ENCODE data around the gene KIAA0753. TPM values are rescaled to one million over a fixed set of nuclear protein-coding genes. Genes with fewer than 3 reads are reported as not detected.

The KIAA0753 gene
- total and polyA plus RNA-seq, 7 experiments from 2014 or later: 2.6 to 18.4 (median 13.3) TPM

DNA sequence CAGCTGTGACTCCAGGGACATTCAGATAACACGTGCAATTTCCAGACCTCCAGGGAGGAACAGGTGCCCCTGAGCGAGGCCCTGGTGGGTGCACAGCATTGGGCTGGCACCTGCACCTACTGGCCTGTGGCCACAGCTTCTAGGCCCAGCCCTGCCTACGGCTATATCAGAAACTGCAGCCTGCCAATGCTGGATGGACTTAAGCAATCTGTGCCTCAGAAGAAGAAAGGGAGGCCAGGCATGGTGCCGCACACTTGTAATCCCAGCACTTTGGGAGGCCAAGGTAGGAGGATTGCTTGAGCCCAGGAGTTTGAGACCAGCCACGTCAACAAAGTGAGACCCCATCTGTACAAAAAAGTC is 96.5 kb downstream of the KIAA0753 start:
- H3K4me3 Mint-ChIP-seq: no peak overlapping the region
- ATAC-seq: no peak
- H3K27me3 Mint-ChIP-seq: no peaks in the 10 kb centered on the region
- H3K27me3 ChIP-seq (ENCODE audit: control insufficient read depth in 2 of 2, insufficient read depth in 2 of 2, low read length in 2 of 2): peaks cover 0 to 3% of the 10 kb centered on the region in 2 donors
- ChIA-PET POLR2A (no interaction called here), CTCF (no interaction called here)
- peaks cover 6 to 13% (median 9%) of the 10 kb centered on the region in 7 donors for H3K4me1 Mint-ChIP-seq
- peaks cover 0 to 10% of the 10 kb centered on the region in 2 donors for H3K4me1 ChIP-seq (ENCODE audit: control insufficient read depth in 2 of 2, insufficient read depth in 2 of 2, low read length in 2 of 2)
- intact Hi-C loops (cut with micrococcal nuclease): no loop called here
- no peak for DNase-seq
- no peak overlapping the region for H3K27ac ChIP-seq (ENCODE audit: low read depth, low read length)
- H3K9me3 Mint-ChIP-seq: peaks cover 0 to 4% (median 0%) of the 10 kb centered on the region in 11 donors
- peaks cover 0 to 3% (median 0%) of the 10 kb centered on the region in 5 donors for H3K36me3 Mint-ChIP-seq
- no peak overlapping the region for H3K27ac Mint-ChIP-seq
- no peak overlapping the region for H3K4me3 ChIP-seq (ENCODE audit: low read length)
- no peaks in the 10 kb centered on the region for H3K36me3 ChIP-seq (ENCODE audit: control insufficient read depth in 2 of 3, insufficient read depth in 3 of 3, low read length in 3 of 3)
- H3K9me3 ChIP-seq (ENCODE audit: control insufficient read depth in 2 of 3, low read length in 3 of 3): peaks cover 0 to 1% (median 0%) of the 10 kb centered on the region in 3 experiments

DNA sequence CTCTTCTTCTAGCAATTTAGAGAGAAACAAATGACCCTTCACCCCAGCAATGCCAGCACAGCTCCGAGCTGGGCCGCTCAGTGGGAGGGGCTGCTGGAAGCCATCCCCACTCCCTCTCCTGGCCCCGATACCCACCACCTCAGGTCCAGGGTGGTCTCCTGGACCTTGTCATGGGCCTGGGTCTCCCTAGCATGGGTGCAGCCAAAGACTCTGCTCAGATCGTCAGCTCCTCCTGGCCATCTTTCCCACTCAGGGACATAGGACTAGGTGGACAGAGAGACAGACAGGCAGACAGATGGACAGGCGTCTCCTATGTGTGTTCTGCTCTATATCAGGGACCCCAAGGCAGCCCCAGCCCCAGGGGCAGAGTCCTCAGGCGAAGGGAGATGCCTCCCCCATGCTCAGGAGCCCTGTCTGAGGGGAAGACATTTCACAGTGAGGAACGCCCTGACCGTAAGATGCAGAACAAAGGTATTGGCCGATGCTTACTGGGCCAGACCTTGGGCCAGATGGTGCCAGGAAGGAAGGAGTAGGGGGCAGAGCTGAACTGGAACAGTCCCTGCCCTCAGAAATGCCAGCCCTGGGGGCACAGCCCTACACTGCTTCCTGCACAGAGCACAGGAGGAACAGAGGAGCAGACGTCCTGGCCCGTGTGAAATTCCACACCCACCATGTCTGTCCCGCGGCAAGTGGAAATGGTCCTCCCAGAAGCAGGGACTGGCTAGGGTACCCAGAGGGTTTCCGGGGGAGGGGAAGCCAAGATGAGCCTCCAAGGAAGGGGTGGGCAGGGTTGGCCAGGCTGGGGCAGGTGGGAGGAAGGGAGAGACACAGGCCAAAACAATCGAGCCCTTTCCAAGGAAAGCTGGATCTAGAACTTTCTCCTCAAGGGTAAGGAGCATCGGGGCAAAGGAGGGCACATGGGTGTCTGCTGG is 97.2 kb downstream of the KIAA0753 start:
- ATAC-seq (no peak), DNase-seq (no peak)
- Histone ChIP-seq H3K4me3 (ENCODE audit: low read length) (no peak overlapping the region), H3K27ac (ENCODE audit: low read depth, low read length) (no peak overlapping the region), H3K4me1 (ENCODE audit: control insufficient read depth in 2 of 2, insufficient read depth in 2 of 2, low read length in 2 of 2) (peaks cover 0 to 5% of the 10 kb centered on the region in 2 donors), H3K36me3 (ENCODE audit: control insufficient read depth in 2 of 3, insufficient read depth in 3 of 3, low read length in 3 of 3) (no peaks in the 10 kb centered on the region), H3K27me3 (ENCODE audit: control insufficient read depth in 2 of 2, insufficient read depth in 2 of 2, low read length in 2 of 2) (peaks cover 0 to 3% of the 10 kb centered on the region in 2 donors), H3K9me3 (ENCODE audit: control insufficient read depth in 2 of 3, low read length in 3 of 3) (peaks cover 0 to 5% (median 0%) of the 10 kb centered on the region in 3 experiments)
- CTCF ChIA-PET: no interaction called here
- Mint-ChIP-seq H3K27me3 (no peaks in the 10 kb centered on the region), H3K4me1 (peaks cover 2 to 6% (median 3%) of the 10 kb centered on the region in 7 donors), H3K4me3 (no peak overlapping the region), H3K27ac (no peak overlapping the region), H3K9me3 (peaks cover 0 to 6% (median 0%) of the 10 kb centered on the region in 11 donors), H3K36me3 (peaks cover 0 to 3% (median 0%) of the 10 kb centered on the region in 5 donors)
- POLR2A ChIA-PET: no interaction called here
- intact Hi-C loops (cut with micrococcal nuclease): no loop called here

DNA sequence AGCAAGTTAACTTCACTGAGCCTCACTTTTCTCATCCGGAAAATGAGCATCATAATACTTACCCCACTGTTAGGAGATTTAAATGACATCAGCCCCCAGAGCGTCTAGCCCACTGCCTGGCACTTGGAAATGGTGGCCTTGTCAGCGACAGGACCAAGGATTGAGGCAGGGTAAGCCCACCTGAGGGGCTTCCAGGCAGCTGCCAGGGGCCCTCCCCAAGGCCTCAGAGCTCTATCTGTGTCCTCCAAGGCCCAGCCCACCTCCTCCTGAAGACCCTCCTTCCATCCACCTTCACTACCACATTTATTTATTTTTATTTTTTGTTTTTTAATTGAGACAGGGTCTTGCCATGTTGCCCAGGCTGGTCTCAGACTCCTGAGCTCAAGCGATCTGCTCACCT is 97.9 kb downstream of the KIAA0753 start:
- Histone ChIP-seq H3K4me1 (ENCODE audit: control insufficient read depth in 2 of 2, insufficient read depth in 2 of 2, low read length in 2 of 2) (no peaks in the 10 kb centered on the region), H3K9me3 (ENCODE audit: control insufficient read depth in 2 of 3, low read length in 3 of 3) (peaks cover 0 to 5% (median 0%) of the 10 kb centered on the region in 3 experiments), H3K27ac (ENCODE audit: low read depth, low read length) (no peak overlapping the region), H3K36me3 (ENCODE audit: control insufficient read depth in 2 of 3, insufficient read depth in 3 of 3, low read length in 3 of 3) (no peaks in the 10 kb centered on the region), H3K27me3 (ENCODE audit: control insufficient read depth in 2 of 2, insufficient read depth in 2 of 2, low read length in 2 of 2) (peaks cover 0 to 3% of the 10 kb centered on the region in 2 donors), H3K4me3 (ENCODE audit: low read length) (no peak overlapping the region)
- peaks cover 0 to 3% (median 0%) of the 10 kb centered on the region in 5 donors for H3K36me3 Mint-ChIP-seq
- ChIA-PET POLR2A (no interaction called here), CTCF (no interaction called here)
- no peaks in the 10 kb centered on the region for H3K27me3 Mint-ChIP-seq
- intact Hi-C loops (cut with micrococcal nuclease): no loop called here
- DNase-seq (no peak), ATAC-seq (no peak)
- H3K27ac Mint-ChIP-seq: no peak overlapping the region
- H3K9me3 Mint-ChIP-seq: peaks cover 0 to 6% (median 0%) of the 10 kb centered on the region in 11 donors
- no peak overlapping the region for H3K4me3 Mint-ChIP-seq
- peaks cover 0 to 2% (median 0%) of the 10 kb centered on the region in 7 donors for H3K4me1 Mint-ChIP-seq

DNA sequence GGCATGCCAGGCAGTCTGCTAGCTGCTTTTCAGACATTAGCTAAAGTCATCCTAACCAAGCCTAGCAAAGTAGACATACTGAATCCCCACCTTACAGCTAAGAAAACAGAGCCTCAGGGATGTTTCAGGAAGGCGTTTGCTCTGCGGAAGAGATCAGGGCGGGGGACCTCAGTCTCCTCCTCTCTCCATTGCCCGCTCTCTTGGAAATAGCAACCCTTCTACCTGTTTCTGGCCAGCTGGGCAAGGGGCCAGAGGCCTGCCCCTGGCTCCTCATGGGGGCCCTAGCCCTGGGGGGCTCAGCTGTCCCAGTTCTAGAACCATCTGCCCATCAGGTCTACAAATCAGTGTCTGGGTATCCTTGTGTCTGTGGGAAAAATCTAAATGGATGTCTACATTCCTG is 98.6 kb downstream of the KIAA0753 start:
- Mint-ChIP-seq H3K36me3 (peaks cover 0 to 3% (median 0%) of the 10 kb centered on the region in 5 donors), H3K4me1 (peaks cover 0 to 2% (median 0%) of the 10 kb centered on the region in 7 donors), H3K27ac (no peak overlapping the region), H3K27me3 (no peaks in the 10 kb centered on the region), H3K4me3 (no peak overlapping the region), H3K9me3 (peaks cover 0 to 6% (median 0%) of the 10 kb centered on the region in 11 donors)
- intact Hi-C loops (cut with micrococcal nuclease): no loop called here
- ATAC-seq (no peak), DNase-seq (no peak)
- ChIA-PET CTCF (no interaction called here), POLR2A (no interaction called here)
- Histone ChIP-seq H3K36me3 (ENCODE audit: control insufficient read depth in 2 of 3, insufficient read depth in 3 of 3, low read length in 3 of 3) (no peaks in the 10 kb centered on the region), H3K27me3 (ENCODE audit: control insufficient read depth in 2 of 2, insufficient read depth in 2 of 2, low read length in 2 of 2) (peaks cover 0 to 3% of the 10 kb centered on the region in 2 donors), H3K4me3 (ENCODE audit: low read length) (no peak overlapping the region), H3K4me1 (ENCODE audit: control insufficient read depth in 2 of 2, insufficient read depth in 2 of 2, low read length in 2 of 2) (no peaks in the 10 kb centered on the region), H3K9me3 (ENCODE audit: control insufficient read depth in 2 of 3, low read length in 3 of 3) (peaks cover 0 to 5% (median 0%) of the 10 kb centered on the region in 3 experiments), H3K27ac (ENCODE audit: low read depth, low read length) (no peak overlapping the region)

DNA sequence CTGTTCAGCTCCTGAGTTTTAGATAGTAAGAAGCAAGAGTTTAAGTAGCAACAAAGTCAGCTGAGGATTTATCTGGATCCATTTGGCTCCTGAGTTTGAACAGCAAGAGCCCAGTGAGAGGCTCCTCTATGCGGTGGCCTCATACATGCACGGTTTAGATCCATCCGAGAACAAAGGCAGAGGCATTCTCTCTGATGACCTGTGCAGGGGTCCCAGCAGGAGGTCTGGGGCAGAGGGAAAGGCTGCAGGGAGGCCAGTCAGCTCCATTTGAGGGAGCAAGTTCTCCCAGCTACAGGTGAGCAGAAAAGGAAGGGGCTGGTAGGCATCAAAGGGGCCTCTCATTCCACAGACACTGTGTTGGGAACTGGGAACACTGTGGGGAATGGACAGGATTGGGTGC is 100.6 kb downstream of the KIAA0753 start:
- peaks cover 0 to 3% of the 10 kb centered on the region in 2 donors for H3K27me3 ChIP-seq (ENCODE audit: control insufficient read depth in 2 of 2, insufficient read depth in 2 of 2, low read length in 2 of 2)
- CTCF ChIA-PET: no interaction called here
- Mint-ChIP-seq H3K36me3 (peaks cover 0 to 3% (median 0%) of the 10 kb centered on the region in 5 donors), H3K27ac (no peak overlapping the region), H3K27me3 (no peaks in the 10 kb centered on the region), H3K9me3 (peaks cover 0 to 9% (median 0%) of the 10 kb centered on the region in 11 donors), H3K4me3 (no peak overlapping the region), H3K4me1 (no peaks in the 10 kb centered on the region)
- DNase-seq (no peak), ATAC-seq (no peak)
- H3K4me3 ChIP-seq (ENCODE audit: low read length): no peak overlapping the region
- H3K9me3 ChIP-seq (ENCODE audit: control insufficient read depth in 2 of 3, low read length in 3 of 3): peaks cover 0 to 5% (median 0%) of the 10 kb centered on the region in 3 experiments
- H3K4me1 ChIP-seq (ENCODE audit: control insufficient read depth in 2 of 2, insufficient read depth in 2 of 2, low read length in 2 of 2): no peaks in the 10 kb centered on the region
- POLR2A ChIA-PET: no interaction called here
- no peak overlapping the region for H3K27ac ChIP-seq (ENCODE audit: low read depth, low read length)
- intact Hi-C loops (cut with micrococcal nuclease): no loop called here
- no peaks in the 10 kb centered on the region for H3K36me3 ChIP-seq (ENCODE audit: control insufficient read depth in 2 of 3, insufficient read depth in 3 of 3, low read length in 3 of 3)

DNA sequence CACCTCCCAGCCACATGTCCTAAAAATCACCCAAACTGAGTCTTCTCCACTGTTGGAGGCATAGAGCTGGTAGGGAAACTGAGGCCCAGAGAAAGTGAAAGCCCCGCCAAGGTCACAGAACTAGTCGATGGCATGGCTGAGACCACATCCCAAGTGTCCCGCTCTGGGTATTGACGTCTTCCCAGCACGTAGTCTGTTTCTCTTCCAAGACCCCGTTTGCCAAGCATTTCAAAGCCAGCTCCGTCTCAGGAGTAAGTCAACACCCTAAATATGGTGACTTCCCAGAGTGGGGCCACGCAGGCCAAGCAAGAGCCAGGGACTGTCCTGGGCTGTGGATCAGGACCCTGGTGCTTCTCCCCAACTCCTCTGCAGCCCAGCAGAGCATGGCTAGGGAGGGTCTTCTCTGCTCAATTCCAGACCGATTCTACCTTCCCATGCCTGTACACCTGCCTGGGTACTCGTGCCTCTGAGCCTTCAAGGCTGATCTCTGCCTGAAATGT is 103.9 kb downstream of the KIAA0753 start:
- no peak overlapping the region for H3K4me3 Mint-ChIP-seq
- peaks cover 0 to 3% of the 10 kb centered on the region in 2 donors for H3K27me3 ChIP-seq (ENCODE audit: control insufficient read depth in 2 of 2, insufficient read depth in 2 of 2, low read length in 2 of 2)
- intact Hi-C loops (cut with micrococcal nuclease): no loop called here
- no peaks in the 10 kb centered on the region for H3K36me3 ChIP-seq (ENCODE audit: control insufficient read depth in 2 of 3, insufficient read depth in 3 of 3, low read length in 3 of 3)
- H3K4me1 Mint-ChIP-seq: peaks cover 0 to 1% (median 0%) of the 10 kb centered on the region in 7 donors
- H3K27me3 Mint-ChIP-seq: peaks cover 0 to 7% (median 0%) of the 10 kb centered on the region in 5 donors
- DNase-seq (no peak), ATAC-seq (no peak)
- no peak overlapping the region for H3K27ac ChIP-seq (ENCODE audit: low read depth, low read length)
- no peak overlapping the region for H3K4me3 ChIP-seq (ENCODE audit: low read length)
- H3K4me1 ChIP-seq (ENCODE audit: control insufficient read depth in 2 of 2, insufficient read depth in 2 of 2, low read length in 2 of 2): no peaks in the 10 kb centered on the region
- CTCF ChIA-PET: no interaction called here
- POLR2A ChIA-PET: no interaction called here
- H3K27ac Mint-ChIP-seq: no peak overlapping the region
- peaks cover 0 to 10% (median 0%) of the 10 kb centered on the region in 11 donors for H3K9me3 Mint-ChIP-seq
- H3K36me3 Mint-ChIP-seq: peaks cover 0 to 3% (median 0%) of the 10 kb centered on the region in 5 donors
- H3K9me3 ChIP-seq (ENCODE audit: control insufficient read depth in 2 of 3, low read length in 3 of 3): peaks cover 0 to 5% (median 0%) of the 10 kb centered on the region in 3 experiments

Data from naive thymus-derived CD4-positive, alpha-beta T cell (primary cell).